Measurements from ENCODE around the gene DRAM1.

The DRAM1 gene

DNA sequence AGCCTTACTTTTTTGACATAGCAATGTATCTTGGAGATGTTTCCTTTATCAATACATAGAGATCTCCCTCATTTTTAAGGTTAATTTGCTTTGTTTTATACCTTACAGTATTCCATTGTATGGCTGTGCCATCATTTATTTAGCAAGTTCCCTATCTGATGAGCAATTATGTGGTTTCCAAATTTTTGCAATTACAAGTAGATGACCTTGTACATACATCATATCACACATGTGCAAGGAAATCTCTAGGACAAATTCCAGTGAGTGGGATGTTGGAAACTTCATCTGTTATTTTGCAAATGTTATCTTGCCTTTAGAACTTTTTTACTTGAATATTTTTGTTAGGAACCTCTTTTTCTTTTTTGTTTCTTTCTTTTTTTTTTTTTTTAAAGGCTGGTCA, 49.7 kb downstream of the DRAM1 start:
- TF ChIP-seq CTCF (IDR thresholded peaks at IDR 0.05; ENCODE audit: low read depth, low read length): no peak
- DNase-seq (ENCODE audit: low read depth, low spot score): no peak
- in situ Hi-C loops (cut with HindIII; ENCODE audit: low sequenced_read_pairs): no loop called here
- no peak overlapping the region for H3K4me3 ChIP-seq (ENCODE audit: low read depth, low read length)

DNA sequence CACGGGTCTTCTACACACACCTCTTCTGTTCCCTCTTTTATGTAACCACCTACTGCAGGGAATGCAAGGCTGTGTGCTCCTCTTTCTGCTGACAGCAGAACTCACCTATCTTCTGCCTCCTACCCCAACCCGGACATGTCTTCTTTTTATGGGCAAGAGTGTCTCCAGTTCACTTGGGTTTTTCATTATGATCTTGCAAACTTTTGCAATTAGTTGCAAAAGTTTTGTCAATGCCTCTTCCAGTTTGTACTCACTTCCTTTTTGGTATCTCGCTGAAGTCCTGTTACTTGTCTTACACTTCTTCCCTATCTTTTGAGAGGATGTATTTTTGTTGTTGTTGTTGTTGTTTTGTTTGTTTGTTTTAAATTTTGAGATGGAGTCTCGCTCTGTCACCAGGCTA, 50.6 kb downstream of the DRAM1 start:
- no peak for DNase-seq (ENCODE audit: low read depth, low spot score)
- no peak overlapping the region for H3K4me3 ChIP-seq (ENCODE audit: low read depth, low read length)
- in situ Hi-C loops (cut with HindIII; ENCODE audit: low sequenced_read_pairs): no loop called here
- no peak for TF ChIP-seq CTCF (IDR thresholded peaks at IDR 0.05; ENCODE audit: low read depth, low read length)

DNA sequence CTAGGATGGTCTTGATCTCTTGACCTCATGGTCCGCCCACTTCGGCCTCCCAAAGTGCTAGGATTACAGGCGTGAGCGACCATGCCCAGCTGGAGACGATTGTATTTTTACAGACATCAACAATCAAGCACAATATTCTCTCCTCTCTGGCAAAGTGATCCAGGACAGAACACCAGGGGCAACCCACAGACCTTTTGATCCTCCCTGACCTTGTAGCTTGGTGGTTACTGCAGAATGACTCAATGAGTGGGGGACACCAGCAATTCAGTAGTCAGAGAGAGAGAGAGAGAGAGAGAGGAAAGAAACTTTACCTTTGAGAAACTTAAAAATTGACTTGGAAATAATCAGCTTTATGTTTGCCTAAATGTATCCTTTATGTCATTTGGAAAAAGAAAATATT, 51.2 kb downstream of the DRAM1 start:
- no peak for TF ChIP-seq CTCF (IDR thresholded peaks at IDR 0.05; ENCODE audit: low read depth, low read length)

GRCh38 chr12:101929365-101930041, 52.1 kb downstream of the DRAM1 start:
- in situ Hi-C loops (cut with HindIII; ENCODE audit: low sequenced_read_pairs): no loop called here
- TF ChIP-seq CTCF (IDR thresholded peaks at IDR 0.05; ENCODE audit: low read depth, low read length): no peak
- H3K4me3 ChIP-seq (ENCODE audit: low read depth, low read length): no peak overlapping the region
- DNase-seq (ENCODE audit: low read depth, low spot score): no peak

More for the DNA sequence above, 51.2 kb downstream of the DRAM1 start:
- in situ Hi-C loops (cut with HindIII; ENCODE audit: low sequenced_read_pairs): no loop called here
- DNase-seq (ENCODE audit: low read depth, low spot score): no peak
- H3K4me3 ChIP-seq (ENCODE audit: low read depth, low read length): no peak overlapping the region

GRCh38 chr12:101931498-101932326, 54.3 kb downstream of the DRAM1 start:
- TF ChIP-seq CTCF (IDR thresholded peaks at IDR 0.05; ENCODE audit: low read depth, low read length): no peak
- no peak for DNase-seq (ENCODE audit: low read depth, low spot score)
- no peak overlapping the region for H3K4me3 ChIP-seq (ENCODE audit: low read depth, low read length)
- in situ Hi-C loops (cut with HindIII; ENCODE audit: low sequenced_read_pairs): no loop called here

- no peak for TF ChIP-seq CTCF (IDR thresholded peaks at IDR 0.05; ENCODE audit: low read depth, low read length)
- no peak for DNase-seq (ENCODE audit: low read depth, low spot score)
- H3K4me3 ChIP-seq (ENCODE audit: low read depth, low read length): no peak overlapping the region
- in situ Hi-C loops (cut with HindIII; ENCODE audit: low sequenced_read_pairs): no loop called here
Observed at GRCh38 chr12:101933866-101934514, 56.6 kb downstream of the DRAM1 start.
